Right lobe of liver (tissue), 6 donors: ENCODE measurements around the gene LYPD4. TPM values are rescaled to one million over a fixed set of nuclear protein-coding genes. Genes with fewer than 3 reads are reported as not detected.

Experiments
- ATAC-seq, 4 donors: fragments of 200-7000 bp; cut with Tn5 transposase; one replicate each; pipeline ENCODE4 v1.9.1; 2020; ENCODE audit warnings: mild to moderate bottlenecking in 4 of 4, moderate library complexity in 4 of 4
- DNase-seq, 3 donors: peaks; one replicate each; pipeline ENCODE4 v3.0.0-alpha.2; 2020
- H3K27ac ChIP-seq, 3 donors: fragments of 200-600 bp; one replicate each; pipeline ENCODE4 v1.8.0; 2022
- H3K27me3 ChIP-seq, 2 donors: fragments of 200-600 bp; one replicate each; pipeline ENCODE4 v1.8.0; 2022
- H3K36me3 ChIP-seq, 4 donors: fragments of 200-600 bp; sonication (generic) in 1 of 4; one replicate each; pipeline versions ENCODE4 v1.5.1 to v1.8.0; 2017 to 2022; ENCODE audit warnings: control low read depth in 1 of 4
- H3K4me1 ChIP-seq, 4 donors: fragments of 200-600 bp; sonication (generic) in 1 of 4; one replicate each; pipeline versions ENCODE4 v1.5.1 to v1.8.0; 2017 to 2022; ENCODE audit warnings: control low read depth in 1 of 4
- H3K4me3 ChIP-seq, 3 donors: fragments of 200-600 bp; one replicate each; pipeline ENCODE4 v1.8.0; 2022
- H3K9me3 ChIP-seq, 4 donors: fragments of 200-600 bp; sonication (generic) in 1 of 4; one replicate each; pipeline versions ENCODE4 v1.5.1 to v1.8.0; 2017 to 2022; ENCODE audit warnings: control low read depth in 1 of 4
- CTCF ChIP-seq, 4 donors: fragments of 200-600 bp in 3 of 4; fragments of 450-650 bp in 1 of 4; IDR thresholded peaks; one replicate each; pipeline versions ENCODE4 v1.5.1 to v1.8.0; 2016 to 2022; ENCODE audit warnings: antibody characterized with exemption in 4 of 4, mild to moderate bottlenecking in 2 of 4
- POLR2A ChIP-seq: fragments of 450-650 bp; IDR thresholded peaks from one replicate; pipeline ENCODE4 v1.6.1; 2017; ENCODE audit warnings: antibody characterized with exemption, mild to moderate bottlenecking
- WGBS: methylation state at CpG from one replicate; pipeline ENCODE4 v1.1.6; 2018; ENCODE audit warnings: low coverage, low lambda C conversion rate; ENCODE audit not compliant: insufficient coverage; ENCODE audit errors: missing lambda C conversion rate; 5-methylcytosine and 5-hydroxymethylcytosine counted together
- intact Hi-C, 2 donors: fragments of 100-400 bp; cut with DNase I; formaldehyde crosslinking; loops; one replicate each; pipeline versions ENCODE4 v1.11.2 to v1.14.1; 2022
- total RNA-seq, 6 experiments: library from RNA; depleted of rRNA in 2 of 6; stranded (reverse); fragments of >200 nt in 2 of 6; fragmentation: NEBNext Ultra II Directional in 3 of 6; extraction: Animal tissue kit (Norgen Biotek cat#: 25700) in 3 of 6; gene quantifications; one replicate each; pipeline versions ENCODE4 v1.1.0 to v1.2.4, GENCODE V29; 2016 to 2023
- donor health status: DM: no; HTN: yes; CAD: no.
- donor health status: DM: no; HTN: no; CAD: no.
- donor health status: DM: no; HTN: no; CAD: no.
- donor health status: DM: no; HTN: yes; CAD: no.
- donor health status: DM: no; HTN: yes; CAD: no.

Gene LYPD4
- total RNA-seq, 6 experiments from 2014 or later: not detected

- no peak overlapping the region for H3K27ac ChIP-seq
- H3K4me1 ChIP-seq: peaks cover 0 to 17% (median 3%) of the 10 kb centered on the region in 4 donors
- ATAC-seq (no peak), DNase-seq (no peak)
- H3K9me3 ChIP-seq: no peaks in the 10 kb centered on the region
- WGBS: 69% methylated on average over 9 of the region's 11 CpGs
- intact Hi-C loops: no loop called here
- H3K36me3 ChIP-seq: peaks cover 11 to 57% (median 32%) of the 10 kb centered on the region in 4 donors
- H3K27me3 ChIP-seq: no peaks in the 10 kb centered on the region
- no peak for TF ChIP-seq POLR2A
- no peak for TF ChIP-seq CTCF (IDR thresholded peaks at IDR 0.05)
- no peak overlapping the region for H3K4me3 ChIP-seq
These were observed 18.9 kb upstream of the LYPD4 start for GRCh38 chr19:41863209-41863931.

GRCh38 chr19:41862445-41862986, 18.0 kb upstream of the LYPD4 start:
- no peak for TF ChIP-seq CTCF (IDR thresholded peaks at IDR 0.05)
- no peak for TF ChIP-seq POLR2A
- H3K27ac ChIP-seq: no peak overlapping the region
- H3K9me3 ChIP-seq: no peaks in the 10 kb centered on the region
- peaks cover 11 to 57% (median 28%) of the 10 kb centered on the region in 4 donors for H3K36me3 ChIP-seq
- no peak for DNase-seq
- intact Hi-C loops: no loop called here
- no peak for ATAC-seq
- WGBS: 87% methylated on average over 2 of the region's 2 CpGs
- H3K4me3 ChIP-seq: no peak overlapping the region
- peaks cover 0 to 17% (median 3%) of the 10 kb centered on the region in 4 donors for H3K4me1 ChIP-seq
- no peaks in the 10 kb centered on the region for H3K27me3 ChIP-seq

- no peak for ATAC-seq
- Histone ChIP-seq H3K4me1 (peaks cover 0 to 17% (median 3%) of the 10 kb centered on the region in 4 donors), H3K4me3 (no peak overlapping the region), H3K27ac (no peak overlapping the region), H3K36me3 (peaks cover 11 to 54% (median 28%) of the 10 kb centered on the region in 4 donors), H3K9me3 (no peaks in the 10 kb centered on the region), H3K27me3 (no peaks in the 10 kb centered on the region)
- TF ChIP-seq POLR2A (no peak), CTCF (IDR thresholded peaks at IDR 0.05) (no peak)
- intact Hi-C loops: no loop called here
- WGBS: 80% methylated on average over 8 of the region's 9 CpGs
- DNase-seq: no peak
These were observed 17.4 kb upstream of the LYPD4 start for GRCh38 chr19:41861846-41862245.

- no peak for ATAC-seq
- peak overlapping the region; percentile 93 to 97 (median 94) for H3K4me3 ChIP-seq
These were observed 16.8 kb upstream of the LYPD4 start for GRCh38 chr19:41861116-41861768.

More at GRCh38 chr19:41861116-41861768, 16.8 kb upstream of the LYPD4 start:
- peaks cover 0 to 17% (median 3%) of the 10 kb centered on the region in 4 donors for H3K4me1 ChIP-seq
- H3K27me3 ChIP-seq: no peaks in the 10 kb centered on the region
- H3K27ac ChIP-seq: peak overlapping the region in 2 of 3 donors; percentile 74 to 88
- WGBS: 50% methylated on average over 2 of the region's 9 CpGs
- no peak for TF ChIP-seq POLR2A
- TF ChIP-seq CTCF (IDR thresholded peaks at IDR 0.05): no peak
- no peaks in the 10 kb centered on the region for H3K9me3 ChIP-seq
- intact Hi-C loops: no loop called here
- DNase-seq: no peak
- H3K36me3 ChIP-seq: peaks cover 11 to 49% (median 28%) of the 10 kb centered on the region in 4 donors
